ENCODE data around the gene ESYT3. TPM values are rescaled to one million over a fixed set of nuclear protein-coding genes. Genes with fewer than 3 reads are reported as not detected.
"Not testable (repeated sequence)": the region's sequence is repeated elsewhere in the genome, so short reads cannot be mapped to it uniquely, and the experiment has no call there.

Gene ESYT3
- total RNA-seq, 6 experiments from 2014 or later = 0.05 to 0.09 TPM; not detected in 4

GRCh38 chr3:138493804-138494606 lies 59.6 kb downstream of the ESYT3 start:
- Mint-ChIP-seq H3K4me3 (peak overlapping the region; percentile 62), H3K4me1 (ENCODE audit: low read depth) (peaks cover 52% of the 10 kb centered on the region), H3K9me3 (peaks cover 2% of the 10 kb centered on the region), H3K27ac (peak overlapping the region; percentile 72), H3K36me3 (ENCODE audit: low read depth) (peaks cover 9% of the 10 kb centered on the region), H3K27me3 (ENCODE audit: insufficient read depth) (no peaks in the 10 kb centered on the region; the same call in none of the 2 replicates)
- peak; percentile 85 for DNase-seq
- no peak for TF ChIP-seq CTCF (IDR thresholded peaks at IDR 0.05)

GRCh38 chr3:138494607-138494929 lies 60.2 kb downstream of the ESYT3 start:
- Mint-ChIP-seq H3K27me3 (ENCODE audit: insufficient read depth) (no peaks in the 10 kb centered on the region; the same call in none of the 2 replicates), H3K4me3 (peak overlapping the region; percentile 62), H3K36me3 (ENCODE audit: low read depth) (peaks cover 7% of the 10 kb centered on the region), H3K27ac (peak overlapping the region; percentile 72), H3K4me1 (ENCODE audit: low read depth) (peaks cover 52% of the 10 kb centered on the region), H3K9me3 (no peaks in the 10 kb centered on the region)
- DNase-seq = no peak
- TF ChIP-seq CTCF (IDR thresholded peaks at IDR 0.05) = no peak

- not testable (repeated sequence) for H3K4me3 Mint-ChIP-seq; H3K36me3 Mint-ChIP-seq (ENCODE audit: low read depth); H3K9me3 Mint-ChIP-seq; H3K27me3 Mint-ChIP-seq (ENCODE audit: insufficient read depth); DNase-seq
- Mint-ChIP-seq H3K27ac (0 out of 2 replicates have a peak overlapping the region, but pooled peaks have one; percentile 8), H3K4me1 (ENCODE audit: low read depth) (peaks cover 52% of the 10 kb centered on the region)
Measured at GRCh38 chr3:138495638-138496037, 61.2 kb downstream of the ESYT3 start.

GRCh38 chr3:138496436-138496835 lies 62.0 kb downstream of the ESYT3 start:
- no peaks in the 10 kb centered on the region; the same call in none of the 2 replicates for H3K27me3 Mint-ChIP-seq (ENCODE audit: insufficient read depth)
- 0 out of 2 replicates have a peak overlapping the region, but pooled peaks have one; percentile 8 for H3K27ac Mint-ChIP-seq
- no peak for TF ChIP-seq CTCF (IDR thresholded peaks at IDR 0.05)
- peaks cover 52% of the 10 kb centered on the region for H3K4me1 Mint-ChIP-seq (ENCODE audit: low read depth)
- H3K9me3 Mint-ChIP-seq = no peaks in the 10 kb centered on the region
- H3K4me3 Mint-ChIP-seq = no peak overlapping the region
- H3K36me3 Mint-ChIP-seq (ENCODE audit: low read depth) = peaks cover 7% of the 10 kb centered on the region
- DNase-seq = no peak

- no peak for DNase-seq
- H3K27ac Mint-ChIP-seq = no peak overlapping the region
- TF ChIP-seq CTCF (IDR thresholded peaks at IDR 0.05) = no peak
- no peak overlapping the region for H3K4me3 Mint-ChIP-seq
- no peaks in the 10 kb centered on the region for H3K9me3 Mint-ChIP-seq
- peaks cover 7% of the 10 kb centered on the region for H3K36me3 Mint-ChIP-seq (ENCODE audit: low read depth)
- peaks cover 52% of the 10 kb centered on the region for H3K4me1 Mint-ChIP-seq (ENCODE audit: low read depth)
- H3K27me3 Mint-ChIP-seq (ENCODE audit: insufficient read depth) = no peaks in the 10 kb centered on the region; the same call in 1 of the 2 replicates
Measured at GRCh38 chr3:138497021-138497420, 62.6 kb downstream of the ESYT3 start.

- Mint-ChIP-seq H3K36me3 (ENCODE audit: low read depth) (peaks cover 7% of the 10 kb centered on the region), H3K9me3 (no peaks in the 10 kb centered on the region), H3K4me3 (no peak overlapping the region), H3K4me1 (ENCODE audit: low read depth) (peaks cover 52% of the 10 kb centered on the region), H3K27me3 (ENCODE audit: insufficient read depth) (no peaks in the 10 kb centered on the region; the same call in 1 of the 2 replicates), H3K27ac (no peak overlapping the region)
- DNase-seq = no peak
- TF ChIP-seq CTCF (IDR thresholded peaks at IDR 0.05) = no peak
Measured at GRCh38 chr3:138497851-138498250, 63.4 kb downstream of the ESYT3 start.

Measured in HFFc6 (cell line).